Colonic mucosa (tissue), 4 donors: ENCODE data around the gene CFAP46. TPM values are rescaled to one million over a fixed set of nuclear protein-coding genes. Genes with fewer than 3 reads are reported as not detected.

Experiments
- DNase-seq: peaks from one replicate; pipeline ENCODE4 v3.0.0-alpha.2; 2020
- H3K27ac ChIP-seq: fragments of 200-600 bp; one replicate; pipeline ENCODE4 v1.8.0; 2021
- H3K27me3 ChIP-seq: fragments of 200-600 bp; one replicate; pipeline ENCODE4 v1.8.0; 2021
- H3K36me3 ChIP-seq: fragments of 200-600 bp; one replicate; pipeline ENCODE4 v1.8.0; 2021
- H3K4me1 ChIP-seq: fragments of 200-600 bp; one replicate; pipeline ENCODE4 v1.8.0; 2021; ENCODE audit warnings: mild to moderate bottlenecking
- H3K4me3 ChIP-seq: fragments of 200-600 bp; one replicate; pipeline ENCODE4 v1.8.0; 2021
- H3K9ac ChIP-seq, 2 donors: one replicate each; pipeline ENCODE4 v1.7.0; 2013; ENCODE audit warnings: control low read depth in 2 of 2, low read depth in 2 of 2, low read length in 2 of 2
- H3K9me3 ChIP-seq: fragments of 200-600 bp; one replicate; pipeline ENCODE4 v1.8.0; 2021
- intact Hi-C: fragments of 100-400 bp; cut with DNase I; formaldehyde crosslinking; loops from one replicate; pipeline ENCODE4 v1.14.1; 2022
- total RNA-seq, 2 donors: library from RNA; stranded (reverse); fragmentation: NEBNext Ultra II Directional in 1 of 2; extraction: Animal tissue kit (Norgen Biotek cat#: 25700) in 1 of 2; gene quantifications; one replicate each; pipeline ENCODE4 v1.2.1, GENCODE V29; 2021
- TF ChIP-seq, protein P1 (sequence below): fragments of 200-600 bp; IDR thresholded peaks from one replicate; pipeline ENCODE4 v1.8.0; 2022; ENCODE audit warnings: antibody characterized with exemption, mild to moderate bottlenecking
- donor health status: healthy.
- donor health status: DM: no; HTN: no; CAD: no.
- donor health status: DM: no; HTN: no; CAD: no.

The CFAP46 gene
- total RNA-seq, 2 donors from 2014 or later, result 0.13 TPM; not detected in 1

DNA sequence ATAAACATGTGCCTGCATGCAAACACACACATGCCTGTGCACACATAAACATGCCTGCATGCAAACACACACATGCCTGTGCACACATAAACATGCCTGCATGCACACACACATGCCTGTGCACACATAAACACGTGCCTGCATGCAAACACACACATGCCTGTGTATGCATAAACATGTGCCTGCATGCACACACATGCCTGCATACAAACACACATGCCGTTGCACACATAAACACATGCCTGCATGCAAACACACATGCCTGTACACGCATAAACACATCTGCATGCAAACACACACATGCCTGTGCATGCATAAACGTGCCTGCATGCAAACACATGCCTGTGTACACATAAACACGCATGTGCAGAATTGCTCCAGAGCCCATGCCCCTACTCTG is 178.8 kb downstream of the CFAP46 start:
- no peaks in the 10 kb centered on the region for H3K36me3 ChIP-seq

DNA sequence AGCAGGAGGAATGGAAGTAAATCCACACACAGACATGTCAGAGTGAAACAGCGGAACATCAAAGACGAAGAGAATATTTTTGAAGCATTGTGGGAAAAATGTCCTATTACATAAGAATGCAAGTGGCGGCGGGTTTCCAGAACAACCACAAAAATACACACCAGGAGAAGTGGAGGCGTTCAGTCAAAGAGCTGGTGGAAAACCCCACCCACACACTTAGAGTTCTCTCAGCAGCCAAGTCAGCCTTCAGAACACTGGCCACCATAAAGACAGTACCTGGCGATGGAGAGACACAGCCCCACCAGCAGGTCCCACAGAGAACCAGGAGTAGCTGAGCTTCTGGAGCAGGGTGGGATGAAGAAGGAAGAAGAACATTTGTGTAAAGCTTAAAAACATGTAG is 180.1 kb downstream of the CFAP46 start:
- TF ChIP-seq, protein P1, sequence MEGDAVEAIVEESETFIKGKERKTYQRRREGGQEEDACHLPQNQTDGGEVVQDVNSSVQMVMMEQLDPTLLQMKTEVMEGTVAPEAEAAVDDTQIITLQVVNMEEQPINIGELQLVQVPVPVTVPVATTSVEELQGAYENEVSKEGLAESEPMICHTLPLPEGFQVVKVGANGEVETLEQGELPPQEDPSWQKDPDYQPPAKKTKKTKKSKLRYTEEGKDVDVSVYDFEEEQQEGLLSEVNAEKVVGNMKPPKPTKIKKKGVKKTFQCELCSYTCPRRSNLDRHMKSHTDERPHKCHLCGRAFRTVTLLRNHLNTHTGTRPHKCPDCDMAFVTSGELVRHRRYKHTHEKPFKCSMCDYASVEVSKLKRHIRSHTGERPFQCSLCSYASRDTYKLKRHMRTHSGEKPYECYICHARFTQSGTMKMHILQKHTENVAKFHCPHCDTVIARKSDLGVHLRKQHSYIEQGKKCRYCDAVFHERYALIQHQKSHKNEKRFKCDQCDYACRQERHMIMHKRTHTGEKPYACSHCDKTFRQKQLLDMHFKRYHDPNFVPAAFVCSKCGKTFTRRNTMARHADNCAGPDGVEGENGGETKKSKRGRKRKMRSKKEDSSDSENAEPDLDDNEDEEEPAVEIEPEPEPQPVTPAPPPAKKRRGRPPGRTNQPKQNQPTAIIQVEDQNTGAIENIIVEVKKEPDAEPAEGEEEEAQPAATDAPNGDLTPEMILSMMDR, result no peak
- H3K36me3 ChIP-seq, result no peaks in the 10 kb centered on the region
- DNase-seq, result no peak

More for the DNA sequence above, 178.8 kb downstream of the CFAP46 start:
- Histone ChIP-seq H3K4me3 (no peak overlapping the region), H3K4me1 (no peaks in the 10 kb centered on the region), H3K27me3 (no peaks in the 10 kb centered on the region), H3K9ac (no peak overlapping the region), H3K9me3 (no peaks in the 10 kb centered on the region), H3K27ac (no peak overlapping the region)
- DNase-seq, result no peak
- TF ChIP-seq, protein P1, result no peak
- intact Hi-C loops, result no loop called here

DNA sequence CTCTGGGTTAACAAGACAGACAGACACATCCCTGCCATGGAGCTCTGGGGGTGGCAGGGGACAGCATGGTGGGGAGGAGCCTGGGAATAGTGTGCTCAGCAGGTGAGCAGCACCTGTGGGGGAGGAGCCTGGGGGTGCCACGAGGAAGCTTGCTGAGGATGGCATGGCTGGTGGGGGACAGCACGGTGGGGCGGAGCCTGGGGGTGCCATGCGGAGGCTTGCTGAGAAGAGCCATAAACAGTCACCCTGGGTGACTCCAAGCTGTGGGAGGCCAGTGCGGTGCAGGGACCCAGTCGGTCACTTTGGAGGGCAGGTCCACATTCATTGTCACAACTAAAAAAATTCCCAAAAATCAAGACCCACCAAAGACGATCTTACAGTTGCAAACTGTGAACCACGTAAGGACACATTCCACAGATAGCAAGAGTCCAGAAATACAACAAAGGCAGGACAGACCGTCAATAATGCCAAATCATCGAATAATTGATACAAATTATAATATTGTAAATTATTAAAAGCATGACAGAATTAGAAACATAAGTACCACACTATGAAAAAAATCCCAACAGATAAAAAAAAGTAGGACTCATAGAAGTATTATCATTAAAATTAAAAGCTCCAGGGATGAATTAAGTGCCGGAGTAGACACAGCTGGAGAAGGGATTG is 180.8 kb downstream of the CFAP46 start:
- Histone ChIP-seq H3K36me3 (no peaks in the 10 kb centered on the region), H3K9me3 (no peaks in the 10 kb centered on the region), H3K27me3 (no peaks in the 10 kb centered on the region), H3K4me3 (no peak overlapping the region), H3K9ac (no peak overlapping the region), H3K4me1 (no peaks in the 10 kb centered on the region), H3K27ac (no peak overlapping the region)
- intact Hi-C loops, result no loop called here
- TF ChIP-seq, protein P1, result no peak
- no peak for DNase-seq

More for the DNA sequence above, 180.1 kb downstream of the CFAP46 start:
- intact Hi-C loops, result no loop called here
- Histone ChIP-seq H3K27me3 (no peaks in the 10 kb centered on the region), H3K4me3 (no peak overlapping the region), H3K9me3 (no peaks in the 10 kb centered on the region), H3K4me1 (no peaks in the 10 kb centered on the region), H3K27ac (no peak overlapping the region), H3K9ac (no peak overlapping the region)

DNA sequence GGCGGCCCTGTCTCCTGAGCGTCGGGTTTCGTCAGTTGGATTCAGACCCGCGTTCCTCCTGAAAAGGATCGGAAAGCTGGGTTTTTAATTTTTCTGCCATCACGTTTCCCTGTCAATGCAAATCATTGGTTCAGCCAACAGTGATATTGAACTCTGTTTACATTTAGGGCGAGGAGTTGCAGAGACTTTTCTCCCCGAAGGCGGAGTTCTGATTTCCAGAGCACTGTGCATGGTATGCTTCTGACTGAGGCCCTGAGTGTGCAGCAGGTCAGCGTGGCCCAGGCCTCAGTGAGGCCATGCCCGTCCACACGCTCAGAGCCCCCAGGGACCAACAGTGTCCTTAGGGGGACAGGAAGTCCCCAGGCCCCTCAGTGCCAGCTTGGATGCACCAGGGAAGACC is 183.5 kb downstream of the CFAP46 start:
- no peaks in the 10 kb centered on the region for H3K36me3 ChIP-seq
- DNase-seq, result no peak

More for the DNA sequence above, 183.5 kb downstream of the CFAP46 start:
- no peaks in the 10 kb centered on the region for H3K9me3 ChIP-seq
- no peaks in the 10 kb centered on the region for H3K27me3 ChIP-seq
- no peak overlapping the region for H3K4me3 ChIP-seq
- TF ChIP-seq, protein P1, result no peak
- H3K9ac ChIP-seq, result no peak overlapping the region
- no peak overlapping the region for H3K27ac ChIP-seq
- H3K4me1 ChIP-seq, result no peaks in the 10 kb centered on the region
- intact Hi-C loops, result no loop called here

Other genes starting within 250 kb of the CFAP46 start
- not detected for gene NKX6-2, start 156.4 kb downstream of the CFAP46 start, total RNA-seq
- not detected for gene ADGRA1, start 145.4 kb upstream of the CFAP46 start, total RNA-seq
- under 1 TPM; 0.29 to 0.32 TPM for gene KNDC1, start 217.6 kb upstream of the CFAP46 start, total RNA-seq